Aorta (tissue), 5 donors: Measurements from ENCODE around the gene DCAF12. TPM values are rescaled to one million over a fixed set of nuclear protein-coding genes. Genes with fewer than 3 reads are reported as not detected.

Source experiments
- ATAC-seq: fragments of 200-7000 bp; cut with Tn5 transposase; one replicate; pipeline ENCODE4 v1.9.1; 2022; ENCODE audit warnings: moderate library complexity; ENCODE audit not compliant: low FRiP score
- DNase-seq, 2 donors: peaks; one replicate each; pipeline ENCODE4 v3.0.0-alpha.2; 2020
- H3K27ac ChIP-seq, 2 donors: one replicate each; pipeline ENCODE4 v1.5.1; 2013; ENCODE audit warnings: low read length in 2 of 2, mild to moderate bottlenecking in 2 of 2, moderate library complexity in 2 of 2, control low read depth in 1 of 2, inconsistent platforms in 1 of 2, low read depth in 1 of 2
- H3K27me3 ChIP-seq, 2 donors: one replicate each; pipeline ENCODE4 v1.6.1; 2013; ENCODE audit warnings: control low read depth in 1 of 2, low read length in 1 of 2, mild to moderate bottlenecking in 1 of 2, moderate library complexity in 1 of 2; ENCODE audit not compliant: insufficient read depth in 2 of 2, control insufficient read depth in 1 of 2
- H3K36me3 ChIP-seq, 2 donors: one replicate each; pipeline ENCODE4 v1.6.1; 2013; ENCODE audit warnings: control low read depth in 1 of 2, low read length in 1 of 2, mild to moderate bottlenecking in 1 of 2; ENCODE audit not compliant: insufficient read depth in 2 of 2, control insufficient read depth in 1 of 2
- H3K4me1 ChIP-seq, 2 donors: one replicate each; pipeline ENCODE4 v1.6.1; 2013; ENCODE audit warnings: low read length in 2 of 2, control low read depth in 1 of 2, mild to moderate bottlenecking in 1 of 2, moderate library complexity in 1 of 2; ENCODE audit not compliant: insufficient read depth in 2 of 2, control insufficient read depth in 1 of 2
- H3K4me3 ChIP-seq, 2 donors: one replicate each; pipeline ENCODE4 v1.5.1; 2013; ENCODE audit warnings: low read length in 2 of 2, control low read depth in 1 of 2, mild to moderate bottlenecking in 1 of 2
- H3K9me3 ChIP-seq: one replicate; pipeline ENCODE4 v1.6.1; 2013; ENCODE audit warnings: mild to moderate bottlenecking, low read length; ENCODE audit not compliant: control insufficient read depth
- WGBS, 2 donors: extraction: QIAGEN DNeasy Blood & Tissue Kit; methylation state at CpG; one replicate each; pipeline ENCODE4 v1.1.7; 2013; 5-methylcytosine and 5-hydroxymethylcytosine counted together
- intact Hi-C, 2 donors: fragments of 100-400 bp; cut with DNase I; formaldehyde crosslinking; loops; one replicate each; pipeline versions ENCODE4 v1.14.2 to v1.15.0; 2022
- long read RNA-seq, 2 donors: library from polyadenylated mRNA; unstranded; transcript quantifications; one replicate each; pipeline ENCODE4 v2.0.0, GENCODE V29; 2020 to 2021
- polyA plus RNA-seq, 2 donors: library from polyadenylated mRNA; stranded (reverse); fragments of 200-250 nt; gene quantifications; one replicate each; pipeline ENCODE4 v1.2.3, GENCODE V29; 2013
- total RNA-seq, 2 donors: library from RNA; stranded (reverse); fragmentation: NEBNext Ultra II Directional; extraction: Animal tissue kit (Norgen Biotek cat#: 25700); gene quantifications; one replicate each; pipeline ENCODE4 v1.2.1, GENCODE V29; 2021
- donor health status: healthy with polysubstance abuse.
- donor health status: Bipolar disorder and iron deficiency.
- donor health status: DM: no; HTN: no; CAD: no.
- donor health status: DM: no; HTN: no; CAD: no.
- donor health status: DM: yes; HTN: yes; CAD: no.

The DCAF12 gene
- total RNA-seq (10 to 100 TPM; 20.6 to 35.2 TPM), polyA plus RNA-seq (10 to 100 TPM; 10.2 to 14.5 TPM)
- long read RNA-seq, donor 1, transcript DCAF12-201 (9 exons, 3,667 nt): major isoform, 46 of 58 reads
- long read RNA-seq, donor 1, partial matches to known transcripts: 6 of 58 reads
- long read RNA-seq, donor 1, other reads (novel, unspliced or antisense): 6 of 58 reads
- long read RNA-seq, donor 2, transcript DCAF12-201 (9 exons, 3,667 nt): major isoform, 8 of 14 reads
- long read RNA-seq, donor 2, partial matches to known transcripts: 0 of 14 reads
- long read RNA-seq, donor 2, other reads (novel, unspliced or antisense): 6 of 14 reads

DNA sequence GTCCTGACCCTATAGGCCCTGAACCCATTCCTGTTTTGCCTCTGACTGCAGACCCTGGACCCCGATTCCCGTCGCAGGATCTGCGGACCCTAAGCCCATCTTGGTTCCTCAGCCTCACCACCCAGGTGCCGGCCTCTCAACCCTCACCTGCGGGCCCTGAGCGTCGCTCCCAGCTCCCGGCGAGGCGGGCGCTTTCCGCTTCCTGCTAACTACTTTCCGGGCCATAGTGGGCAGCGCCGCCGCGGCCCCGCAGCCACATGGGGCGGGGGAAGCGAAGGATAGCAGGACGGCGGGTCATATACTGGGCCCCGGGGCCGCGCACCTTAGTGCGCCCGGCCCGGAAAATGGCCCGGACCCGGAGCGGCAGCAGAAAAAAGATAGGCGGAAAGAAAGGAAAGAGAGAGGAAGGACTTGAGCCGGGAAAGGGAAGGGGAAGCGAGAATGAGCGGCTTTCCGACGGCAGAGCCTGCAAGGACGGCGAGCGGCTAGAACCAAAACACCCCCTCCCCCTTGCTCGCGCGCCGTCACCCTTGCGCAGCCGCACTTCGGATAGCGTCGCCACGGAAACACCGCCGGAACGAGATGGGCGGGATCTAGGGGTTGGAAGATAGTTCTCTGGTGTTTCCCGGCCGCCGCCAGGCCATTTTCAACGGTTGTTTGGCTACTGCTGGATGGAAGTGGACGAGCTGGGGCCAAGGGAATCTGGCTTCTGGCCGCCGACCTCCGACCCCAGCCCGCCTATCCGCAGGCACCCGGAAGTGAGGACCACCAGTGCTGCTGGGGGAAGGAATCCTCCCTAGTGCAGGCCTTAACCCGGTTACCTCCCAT lies at the start of gene DCAF12:
Gene DCAF12, minus strand, starts transcription at position 492 of the 828 bp plus-strand sequence. Its CDS starts 267 bp downstream, at position 225.
- H3K4me1 ChIP-seq: no peaks in the 10 kb centered on the region
- H3K9me3 ChIP-seq: no peaks in the 10 kb centered on the region
- H3K36me3 ChIP-seq: no peaks in the 10 kb centered on the region
- H3K27me3 ChIP-seq: no peaks in the 10 kb centered on the region
- WGBS, 2 donors: 0 to 1% methylated on average over 62 to 67 of the region's 67 CpGs
- H3K4me3 ChIP-seq: peak within 1 kb of the TSS; percentile 74 to 91
- peak within 1 kb of the TSS; percentile 20 to 79 for H3K27ac ChIP-seq
- peak; percentile 95 to 97 for DNase-seq
- peak; percentile 98 for ATAC-seq
- intact Hi-C loops: loop anchor here (5.0 to 10.0 kb wide), 4 partner anchors 51 to 198 kb away; partner anchors contain the start of genes UBAP1 (in 2 of the 2), KIF24 (in 1 of the 2), NUDT2 (in 1 of the 2) and UBAP2 (in 1 of the 2)

GRCh38 chr9:34176089-34176488 lies 49.6 kb upstream of the DCAF12 start:
- ATAC-seq (no peak), DNase-seq (no peak)
- Histone ChIP-seq H3K36me3 (no peaks in the 10 kb centered on the region), H3K4me3 (no peak overlapping the region), H3K27me3 (no peaks in the 10 kb centered on the region), H3K27ac (no peak overlapping the region), H3K4me1 (peaks cover 0 to 2% of the 10 kb centered on the region in 2 donors), H3K9me3 (no peaks in the 10 kb centered on the region)
- 49 to 70% methylated on average over 3 of the region's 3 CpGs for WGBS, 2 donors
- intact Hi-C loops: loop anchor here (5.0 kb wide), 3 partner anchors 49 to 129 kb away; partner anchors contain the start of genes DCAF12 (in 2 of the 2) and UBAP2 (in 1 of the 2)

DNA sequence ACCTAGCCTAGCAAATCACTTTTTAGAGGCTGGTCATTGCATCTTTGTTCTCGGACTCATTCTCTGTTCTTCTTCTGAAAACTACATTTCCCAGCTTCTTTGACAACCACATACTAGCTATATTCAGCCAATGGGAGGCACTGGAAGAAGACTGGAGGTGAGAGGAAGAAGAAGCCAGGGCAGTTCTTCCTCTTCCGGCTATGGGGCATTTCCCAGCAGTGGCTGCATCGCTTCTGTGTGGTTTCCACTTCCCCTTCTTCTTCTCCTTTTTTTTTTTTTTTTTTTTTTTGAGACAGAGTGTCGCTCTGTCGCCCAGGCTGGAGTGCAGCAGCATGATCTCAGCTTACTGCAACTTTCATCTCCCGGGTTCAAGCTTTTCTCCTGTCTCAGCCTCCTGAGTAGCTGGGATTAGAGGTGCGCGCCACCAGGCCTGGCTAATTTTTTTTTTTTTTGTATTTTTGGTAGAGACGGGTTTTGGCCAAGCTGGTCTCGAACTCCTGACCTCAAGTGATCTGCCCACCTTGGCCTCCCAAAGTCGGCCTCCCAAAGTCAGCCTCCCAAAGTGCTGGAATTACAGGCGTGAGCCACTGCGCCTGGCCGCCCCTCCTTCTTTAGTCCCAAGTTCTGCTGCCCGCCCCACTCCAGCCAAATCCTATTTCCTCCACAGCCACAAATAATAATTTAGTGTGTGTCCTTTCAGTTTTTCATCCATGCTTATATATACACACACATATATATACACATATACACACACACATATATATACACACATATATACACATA lies 45.4 kb upstream of the DCAF12 start:
- Histone ChIP-seq H3K27me3 (no peaks in the 10 kb centered on the region), H3K4me1 (no peaks in the 10 kb centered on the region), H3K27ac (no peak overlapping the region), H3K36me3 (no peaks in the 10 kb centered on the region), H3K9me3 (no peaks in the 10 kb centered on the region), H3K4me3 (no peak overlapping the region)
- DNase-seq (peak in 1 of 2 donors; percentile 70), ATAC-seq (no peak)
- intact Hi-C loops: no loop called here
- 93 to 94% methylated on average over 15 of the region's 15 CpGs for WGBS, 2 donors

DNA sequence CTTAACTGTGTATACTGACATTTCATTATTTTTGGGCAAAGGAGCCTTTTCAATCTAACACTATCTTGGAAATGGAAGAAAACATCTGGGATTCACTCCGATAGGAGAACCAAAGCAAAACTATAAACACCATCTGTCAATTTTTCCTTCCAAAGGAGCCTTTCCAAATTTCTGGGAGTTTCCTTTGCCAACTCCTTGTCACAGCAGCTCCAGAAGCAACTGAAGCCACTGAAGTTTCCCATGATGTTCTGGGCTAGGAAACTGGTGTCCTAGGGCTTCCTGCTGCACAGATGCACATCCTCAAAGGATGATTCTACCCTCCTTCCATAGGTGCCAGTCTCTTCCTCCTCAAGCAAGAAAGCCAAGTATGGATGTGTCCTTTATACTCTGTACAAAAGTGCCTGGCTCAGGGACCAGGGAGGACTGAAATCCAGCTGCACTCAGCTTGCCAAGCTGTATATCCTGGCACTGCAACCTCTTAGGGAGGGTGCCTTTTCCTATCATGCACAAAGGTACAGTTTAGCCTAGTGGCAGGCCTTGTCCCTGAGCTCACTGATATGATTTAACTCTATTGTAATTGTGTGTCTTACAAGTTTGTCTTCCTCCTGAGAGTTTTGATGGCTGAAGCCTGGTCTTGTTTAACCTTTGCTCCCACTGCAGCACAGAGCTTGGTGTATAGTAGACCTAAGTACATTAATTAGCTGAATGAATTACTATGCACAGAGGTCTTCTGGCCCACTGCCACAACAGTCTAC lies 43.9 kb upstream of the DCAF12 start:
- Histone ChIP-seq H3K4me3 (no peak overlapping the region), H3K36me3 (no peaks in the 10 kb centered on the region), H3K4me1 (no peaks in the 10 kb centered on the region), H3K27me3 (no peaks in the 10 kb centered on the region), H3K27ac (no peak overlapping the region), H3K9me3 (no peaks in the 10 kb centered on the region)
- intact Hi-C loops: no loop called here
- no peak for ATAC-seq
- DNase-seq: no peak
- 3 to 8% methylated on average over 1 of the region's 1 CpG for WGBS, 2 donors

DNA sequence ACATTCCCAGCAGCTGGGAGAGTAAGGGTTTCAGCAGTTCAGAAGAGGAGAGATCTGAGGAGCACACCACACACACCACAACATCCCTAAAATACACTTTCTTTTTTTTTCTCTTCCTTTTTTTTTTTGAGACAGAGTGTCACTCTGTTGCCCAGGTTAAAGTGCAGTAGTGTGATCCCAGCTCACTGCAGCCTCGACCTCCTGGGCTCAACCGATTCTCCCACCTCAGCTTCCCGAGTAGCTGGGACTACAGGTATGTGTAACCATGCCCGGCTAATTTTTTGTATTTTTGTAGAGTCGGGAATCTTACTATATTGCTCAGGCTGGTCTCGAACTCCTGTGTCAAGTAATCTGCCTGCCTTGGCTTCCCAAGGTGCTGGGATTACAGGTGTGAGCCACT lies 42.6 kb upstream of the DCAF12 start:
- DNase-seq (no peak), ATAC-seq (no peak)
- WGBS, 2 donors: 96% methylated on average over 6 of the region's 6 CpGs
- H3K27ac ChIP-seq: no peak overlapping the region
- intact Hi-C loops: no loop called here
- H3K4me3 ChIP-seq: no peak overlapping the region
- no peaks in the 10 kb centered on the region for H3K4me1 ChIP-seq
- H3K9me3 ChIP-seq: no peaks in the 10 kb centered on the region
- no peaks in the 10 kb centered on the region for H3K36me3 ChIP-seq
- no peaks in the 10 kb centered on the region for H3K27me3 ChIP-seq

DNA sequence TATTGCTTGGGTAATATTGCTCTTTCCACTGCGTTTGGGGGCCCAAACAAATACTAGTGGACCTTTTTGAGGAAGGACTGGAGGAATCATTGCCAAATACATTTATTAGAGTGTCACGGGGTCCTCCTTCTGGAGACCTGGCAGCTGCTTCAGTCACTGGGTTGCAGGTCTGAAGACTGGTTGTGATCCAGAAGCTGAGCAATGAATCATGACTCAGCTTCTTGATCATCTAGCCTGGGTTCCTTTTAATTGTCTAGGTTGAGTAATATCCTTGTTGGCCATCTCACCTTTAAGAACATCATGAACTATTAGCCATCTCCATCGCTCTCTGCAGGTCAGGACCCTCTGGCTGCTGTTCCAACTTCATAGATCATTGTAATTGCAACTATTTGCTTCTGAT lies 36.9 kb upstream of the DCAF12 start:
- DNase-seq (no peak), ATAC-seq (no peak)

DNA sequence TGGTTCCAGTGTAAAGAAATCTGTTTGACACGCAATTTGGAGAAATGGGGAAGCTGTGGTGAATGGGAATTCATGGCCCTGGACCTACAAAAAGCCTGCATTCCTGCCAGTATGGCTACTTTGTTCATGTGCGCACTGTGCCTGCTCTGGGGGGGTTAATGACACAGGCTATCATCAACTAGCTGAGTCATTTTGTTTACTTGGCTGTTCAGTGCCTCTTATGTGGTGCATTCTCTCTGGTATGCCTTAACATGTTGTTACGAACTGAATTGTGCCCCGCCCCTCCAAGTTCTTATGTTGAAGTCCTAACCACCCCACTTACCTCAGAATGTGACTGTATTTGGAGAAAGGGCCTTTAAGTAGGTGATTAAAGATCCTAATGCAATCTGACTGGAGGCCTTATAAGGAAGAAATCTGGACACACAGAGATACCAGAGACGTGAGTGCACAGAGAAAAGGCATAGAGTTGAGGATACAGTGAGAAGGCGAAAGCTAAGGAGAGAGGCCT lies 31.9 kb upstream of the DCAF12 start:
- ATAC-seq (no peak), DNase-seq (no peak)
- H3K4me3 ChIP-seq: no peak overlapping the region
- intact Hi-C loops: no loop called here
- WGBS, 2 donors: 88% methylated on average over 6 of the region's 6 CpGs
- H3K36me3 ChIP-seq: no peaks in the 10 kb centered on the region
- no peak overlapping the region for H3K27ac ChIP-seq
- H3K27me3 ChIP-seq: no peaks in the 10 kb centered on the region
- H3K9me3 ChIP-seq: no peaks in the 10 kb centered on the region
- H3K4me1 ChIP-seq: no peaks in the 10 kb centered on the region

More for the DNA sequence above, 36.9 kb upstream of the DCAF12 start:
- no peaks in the 10 kb centered on the region for H3K9me3 ChIP-seq
- H3K27ac ChIP-seq: no peak overlapping the region
- no peaks in the 10 kb centered on the region for H3K27me3 ChIP-seq
- H3K4me1 ChIP-seq: no peaks in the 10 kb centered on the region
- H3K36me3 ChIP-seq: no peaks in the 10 kb centered on the region
- no peak overlapping the region for H3K4me3 ChIP-seq
- intact Hi-C loops: no loop called here
- 71 to 77% methylated on average over 3 of the region's 3 CpGs for WGBS, 2 donors

- no peaks in the 10 kb centered on the region for H3K9me3 ChIP-seq
- ATAC-seq: no peak
- WGBS, 2 donors: 94 to 96% methylated on average over 2 of the region's 2 CpGs
- no peaks in the 10 kb centered on the region for H3K36me3 ChIP-seq
- H3K27ac ChIP-seq: no peak overlapping the region
- intact Hi-C loops: no loop called here
- no peak for DNase-seq
- no peaks in the 10 kb centered on the region for H3K4me1 ChIP-seq
- no peaks in the 10 kb centered on the region for H3K27me3 ChIP-seq
- no peak overlapping the region for H3K4me3 ChIP-seq
These were observed 31.4 kb upstream of the DCAF12 start for GRCh38 chr9:34157898-34158297.
